Putamen (tissue), 1 donor: Measurements from ENCODE around the gene ADGRL4.
"Not testable (repeated sequence)": the region's sequence is repeated elsewhere in the genome, so short reads cannot be mapped to it uniquely, and the experiment has no call there.

Experiments used
- DNase-seq: peaks from one replicate; pipeline ENCODE4 v3.0.0-alpha.2; 2016; ENCODE audit warnings: low spot score

ADGRL4 gene

DNA sequence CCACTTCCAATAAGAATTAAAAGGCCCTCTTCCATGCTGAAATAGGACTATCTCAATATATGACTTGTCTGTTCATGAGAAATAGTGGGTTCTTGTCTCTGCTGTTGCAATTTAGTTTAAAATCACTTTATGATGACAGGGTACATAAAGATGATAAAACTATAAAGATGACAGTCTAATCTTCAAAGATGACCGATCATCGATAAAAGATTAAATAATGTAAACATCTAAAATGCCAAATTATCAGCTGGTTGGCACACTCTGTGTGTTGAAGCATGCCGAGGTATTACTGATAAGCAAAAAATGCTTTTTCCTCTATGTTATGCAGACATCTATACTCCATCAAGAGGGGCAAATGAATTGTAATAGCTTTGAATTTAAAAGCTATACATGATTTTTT, 89.5 kb downstream of the ADGRL4 start:
- DNase-seq = no peak

DNA sequence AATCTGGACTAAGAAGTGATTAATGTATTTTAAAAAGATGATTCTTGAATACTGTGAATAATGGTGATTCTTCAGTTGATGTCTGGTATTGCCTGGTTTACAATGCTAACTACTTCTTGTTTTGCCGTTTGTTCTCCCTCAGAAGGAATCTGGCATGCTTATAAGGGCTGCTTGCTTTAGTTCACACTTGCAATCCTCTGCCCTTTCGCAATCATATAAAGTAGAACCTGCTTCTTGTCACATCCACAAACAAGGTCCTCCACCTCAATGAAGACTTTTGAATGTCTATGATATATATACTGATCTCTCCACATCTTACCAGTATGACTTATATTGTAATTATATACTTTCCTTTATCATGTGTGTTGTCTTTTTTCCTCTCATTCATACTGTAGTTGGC, 92.6 kb downstream of the ADGRL4 start:
- DNase-seq = no peak

DNA sequence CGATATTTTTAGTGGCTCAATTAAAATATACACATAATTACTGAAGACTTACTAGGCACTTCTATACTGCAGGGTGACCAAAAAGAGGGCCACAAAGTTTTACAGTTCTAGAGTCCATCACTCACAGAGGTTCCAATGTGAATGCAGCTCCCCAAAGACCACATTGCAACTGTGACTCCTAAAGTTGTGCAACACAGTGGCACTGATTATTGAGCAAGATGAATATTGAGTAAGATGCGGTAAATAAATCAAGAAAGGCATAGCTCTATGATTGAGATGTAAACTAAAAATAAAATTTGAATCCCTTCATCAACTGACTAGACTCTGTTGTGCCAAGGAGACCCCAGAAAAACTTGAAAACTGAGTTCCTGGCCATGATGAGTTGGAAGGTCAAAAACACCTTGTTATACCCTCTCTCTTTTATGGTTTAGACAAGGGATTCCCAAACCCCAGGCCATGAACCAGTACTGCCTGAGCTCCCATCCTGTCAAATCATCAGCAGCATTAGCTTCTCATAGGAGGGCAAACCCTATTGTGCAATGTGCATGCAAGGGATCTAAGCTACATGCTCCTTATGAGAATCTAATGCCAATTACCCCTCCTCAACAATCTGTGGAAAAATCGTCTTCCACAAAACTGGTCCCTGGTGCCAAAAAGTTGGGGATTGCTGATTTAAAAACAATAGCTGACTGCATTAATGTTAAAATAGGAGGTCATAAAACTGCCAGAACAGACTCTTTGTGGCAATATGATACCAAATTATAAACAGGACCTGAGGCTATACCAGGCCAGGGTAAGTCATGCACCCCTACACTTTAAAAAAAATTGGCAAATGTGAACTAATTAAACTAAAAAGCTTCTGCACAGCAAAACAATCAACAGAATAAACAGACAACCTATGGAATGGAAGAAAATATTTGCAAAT, 94.3 kb downstream of the ADGRL4 start:
- DNase-seq = no peak

DNA sequence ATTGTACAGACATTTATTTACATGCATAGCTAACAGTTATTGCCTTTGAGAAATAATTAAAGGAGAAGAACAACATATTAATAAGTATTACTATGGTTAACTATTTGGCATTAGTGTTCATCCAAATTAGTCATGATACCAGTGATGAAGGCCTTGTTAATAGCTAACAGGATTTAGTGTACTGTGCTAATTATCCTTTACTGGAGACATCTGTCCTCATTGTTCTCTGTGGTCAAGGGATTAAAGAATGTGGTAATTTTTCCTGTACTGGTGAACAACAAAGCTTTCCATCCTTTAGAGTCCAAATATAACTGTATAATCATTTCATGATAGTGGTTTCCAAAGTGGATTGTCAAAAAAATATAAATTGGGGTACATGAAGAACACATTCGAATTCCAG, 103.9 kb downstream of the ADGRL4 start:
- no peak for DNase-seq

DNA sequence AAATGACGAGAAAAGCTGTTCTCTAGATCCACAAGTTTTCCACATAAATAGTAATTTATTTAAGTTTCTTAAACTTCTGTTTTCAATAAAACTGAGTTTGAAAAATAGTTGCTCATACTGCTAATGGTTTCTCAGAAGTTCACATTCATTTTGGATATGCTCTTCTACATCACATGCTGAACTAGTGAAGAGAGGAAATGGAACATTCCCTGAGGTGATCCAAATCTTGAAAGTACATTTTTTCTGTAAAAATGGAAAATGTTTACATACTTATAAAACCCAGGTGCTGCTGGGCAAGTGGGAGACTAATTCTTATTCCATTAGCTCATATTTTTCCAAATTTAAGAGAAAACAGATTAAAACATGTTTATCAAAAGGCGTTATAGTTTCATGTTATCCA, 111.7 kb downstream of the ADGRL4 start:
- no peak for DNase-seq

DNA sequence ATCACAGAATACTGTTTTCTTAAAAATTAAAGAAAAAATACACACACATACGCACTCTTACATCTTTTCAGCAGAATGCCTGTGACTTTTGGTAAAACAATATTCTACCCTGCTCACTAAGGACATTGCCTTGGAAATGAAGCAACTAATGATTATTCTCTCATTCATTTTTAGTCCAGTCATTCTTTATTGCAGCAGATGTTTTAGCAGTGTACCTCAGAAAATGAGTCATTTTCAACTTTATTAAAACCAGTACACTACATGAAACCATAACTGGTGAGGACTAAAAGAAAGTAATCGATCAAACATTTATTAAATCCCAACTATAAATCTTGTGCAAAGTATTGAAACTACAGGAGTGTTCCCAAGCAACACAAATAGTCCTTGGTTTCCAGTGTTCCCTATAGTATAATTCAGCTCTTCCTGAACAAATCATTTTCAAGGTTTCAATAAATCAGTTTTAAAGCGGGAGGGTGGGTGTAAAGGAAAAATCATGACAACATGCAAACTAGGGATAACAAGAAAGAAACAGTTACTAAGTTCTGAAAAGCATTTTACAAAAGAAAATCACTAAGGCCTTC, 114.2 kb downstream of the ADGRL4 start:
- DNase-seq = no peak

DNA sequence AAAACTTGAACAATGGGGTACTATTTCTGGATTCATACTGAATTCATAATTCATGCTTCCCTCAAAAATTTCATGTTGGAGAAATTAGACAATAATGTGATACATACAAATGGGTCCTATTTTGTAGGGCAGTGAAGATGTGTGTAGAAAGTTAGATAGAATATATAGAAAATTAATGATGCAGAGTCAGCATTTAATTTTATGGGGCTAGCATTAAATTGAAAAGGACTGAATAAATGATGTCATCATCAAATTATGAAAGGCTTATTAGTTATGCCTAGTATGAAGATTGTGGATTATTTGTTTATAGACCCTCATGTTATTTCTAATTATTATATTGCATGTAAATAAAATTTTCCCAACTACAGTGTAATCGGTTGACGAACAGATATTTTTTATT, 119.1 kb downstream of the ADGRL4 start:
- no peak for DNase-seq

DNA sequence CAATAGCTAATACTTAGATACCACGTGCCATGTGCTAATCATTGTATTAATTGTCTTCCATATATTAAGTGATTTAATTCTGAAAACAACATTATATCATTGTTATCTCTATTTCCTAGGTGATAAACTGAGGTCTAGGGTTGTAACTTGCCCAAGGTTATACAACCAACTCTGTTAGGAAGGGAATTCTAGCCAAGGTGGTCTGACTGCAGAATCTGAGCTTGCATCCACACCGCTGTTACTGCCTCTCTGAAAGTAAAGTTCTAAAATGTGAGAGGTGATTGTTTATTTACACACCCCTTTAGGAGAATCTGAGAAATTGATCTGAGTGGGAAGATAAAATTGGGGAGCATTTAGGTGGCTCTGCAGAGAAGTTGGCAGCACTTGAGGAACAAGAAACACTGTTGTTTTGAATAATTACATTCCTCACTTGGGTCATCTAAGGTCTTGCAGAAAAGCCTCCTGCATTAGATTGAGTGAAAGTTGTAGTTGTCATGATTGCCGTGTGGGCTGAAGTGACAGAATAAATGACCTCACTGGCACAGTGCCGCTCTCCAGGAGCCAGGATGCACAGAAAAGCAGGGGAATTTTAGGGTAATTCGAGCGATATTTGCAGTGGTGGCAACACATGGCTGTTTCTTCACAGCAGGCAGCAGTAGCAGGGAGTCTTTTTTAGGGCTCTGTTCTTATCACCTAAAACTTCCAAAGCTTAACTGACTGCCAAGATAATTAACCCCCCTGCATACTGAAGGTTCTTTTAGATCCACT, 121.7 kb downstream of the ADGRL4 start:
- no peak for DNase-seq

DNA sequence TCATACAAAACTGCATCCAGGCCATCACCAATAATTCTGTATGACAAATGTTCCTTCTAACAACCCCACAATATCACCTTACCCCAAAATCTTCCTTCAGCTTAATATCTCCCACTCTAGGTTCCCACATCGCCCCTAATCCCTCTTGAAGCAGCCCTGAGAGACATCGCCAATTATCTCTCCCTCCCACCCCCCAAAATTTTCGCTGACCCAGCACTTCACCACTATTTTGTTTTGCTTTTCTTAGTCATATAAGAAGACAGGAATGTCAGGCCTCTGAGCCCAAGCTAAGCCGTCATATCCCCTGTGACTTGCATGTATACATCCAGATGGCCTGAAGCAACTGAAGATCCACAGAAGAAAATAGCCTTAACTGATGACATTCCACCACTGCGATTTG, 126.3 kb downstream of the ADGRL4 start:
- no peak for DNase-seq

DNA sequence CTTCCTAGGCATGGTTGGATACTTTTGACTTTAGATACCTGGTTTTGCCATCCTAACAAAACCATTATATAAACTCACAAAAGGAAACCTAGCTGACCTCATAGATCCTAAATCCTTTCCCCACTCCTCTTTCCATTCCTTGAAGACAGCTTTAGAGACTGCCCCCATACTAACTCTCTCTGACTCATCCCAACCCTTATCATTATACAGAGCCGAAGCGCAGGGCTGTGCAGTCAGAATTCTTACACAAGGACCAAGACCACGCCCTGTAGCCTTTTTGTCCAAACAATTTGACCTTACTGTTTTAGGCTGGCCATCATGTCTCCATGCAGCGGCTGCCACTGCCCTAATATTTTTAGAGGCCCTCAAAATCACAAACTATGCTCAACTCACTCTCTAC, 130.5 kb downstream of the ADGRL4 start:
- DNase-seq = not testable (repeated sequence)

DNA sequence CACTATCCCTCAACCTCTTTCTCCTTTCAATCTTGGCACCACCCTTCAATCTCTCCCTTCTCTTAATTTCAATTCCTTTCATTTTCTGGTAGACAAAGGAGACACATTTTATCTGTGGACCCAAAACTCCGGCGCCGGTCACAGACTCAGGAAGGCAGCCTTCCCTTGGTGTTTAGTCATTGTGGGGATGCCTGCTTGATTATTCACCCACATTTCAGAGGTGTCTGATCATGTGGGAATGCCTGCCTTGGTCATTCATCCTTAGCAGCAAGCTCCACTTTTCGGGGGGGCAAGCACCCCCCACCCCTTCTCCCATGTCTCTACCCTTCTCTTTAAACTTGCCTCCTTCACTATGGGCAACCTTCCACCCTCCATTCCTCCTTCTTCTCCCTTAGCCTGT, 133.7 kb downstream of the ADGRL4 start:
- DNase-seq = not testable (repeated sequence)

DNA sequence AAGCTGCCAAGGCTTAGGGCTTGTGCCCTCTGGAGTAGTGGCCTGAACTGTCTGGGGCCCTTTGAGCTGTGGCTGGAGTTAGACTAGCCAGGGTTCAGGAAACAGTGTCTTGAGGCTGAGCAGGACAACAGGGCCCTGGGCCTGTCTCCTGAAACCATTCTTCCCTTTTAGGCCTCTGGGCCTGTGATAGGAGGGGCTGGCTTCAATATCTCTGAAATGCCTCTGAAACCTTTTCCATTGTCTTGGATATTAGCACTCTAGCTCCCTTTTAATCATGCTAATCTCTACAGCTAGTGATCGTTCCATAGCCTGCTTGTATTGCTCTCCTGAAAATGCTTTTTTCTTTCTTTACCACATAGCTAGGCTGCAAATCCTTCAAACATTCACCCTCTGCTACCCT, 135.3 kb downstream of the ADGRL4 start:
- no peak for DNase-seq

DNA sequence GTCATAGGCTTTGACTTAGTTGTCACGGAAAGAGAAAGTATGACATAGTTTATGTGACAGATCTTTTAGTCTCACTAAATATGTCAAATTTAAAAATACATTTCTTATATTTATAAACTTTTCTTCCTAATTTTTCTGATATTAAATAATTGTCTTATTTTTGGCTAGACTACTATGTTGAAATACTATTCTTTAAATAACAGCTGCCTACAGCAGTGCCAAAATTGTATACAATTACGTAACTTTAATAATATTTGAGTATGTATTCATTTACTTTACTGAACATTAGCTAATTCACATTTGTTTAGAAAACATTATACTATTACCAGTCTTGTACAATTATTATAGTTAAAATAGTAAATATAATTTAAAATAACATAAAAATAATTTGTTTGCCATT, 137.4 kb downstream of the ADGRL4 start:
- no peak for DNase-seq

DNA sequence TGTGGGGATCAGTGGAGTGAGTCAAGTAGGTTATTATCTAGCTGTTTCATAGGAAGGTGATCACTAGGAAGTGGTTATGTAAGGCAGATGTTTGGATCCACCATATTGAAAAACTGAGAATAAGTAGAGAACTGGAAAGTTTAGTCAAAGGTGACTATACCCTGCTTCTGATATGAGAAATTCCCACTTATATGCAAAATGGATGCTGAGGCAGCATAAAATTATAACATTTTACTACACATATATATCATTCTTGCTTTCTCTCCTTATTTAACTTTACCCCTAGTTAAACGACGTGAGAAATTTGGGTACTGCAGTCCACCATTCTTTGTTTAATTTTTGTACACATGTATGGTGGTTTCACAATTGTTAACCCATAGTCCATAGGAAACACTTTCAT, 142.4 kb downstream of the ADGRL4 start:
- DNase-seq = no peak

DNA sequence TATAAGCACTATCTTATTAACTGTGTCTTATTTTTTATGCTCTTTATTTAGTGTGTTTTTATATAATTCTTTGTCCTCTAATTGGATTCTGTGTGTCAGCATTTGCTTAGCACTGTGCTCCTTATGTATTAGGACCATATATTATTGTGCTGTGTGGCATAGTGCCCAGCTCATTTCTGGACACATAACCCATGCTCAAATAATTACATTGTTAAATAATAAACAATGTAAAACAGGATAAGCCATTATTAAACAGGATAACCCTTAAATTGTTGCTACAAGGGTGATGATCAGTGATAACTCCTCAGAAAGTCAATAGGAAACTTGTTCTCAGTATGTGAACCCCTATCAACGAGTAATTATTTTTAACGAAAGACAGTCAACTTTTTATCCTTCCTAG, 150.4 kb downstream of the ADGRL4 start:
- DNase-seq = no peak

DNA sequence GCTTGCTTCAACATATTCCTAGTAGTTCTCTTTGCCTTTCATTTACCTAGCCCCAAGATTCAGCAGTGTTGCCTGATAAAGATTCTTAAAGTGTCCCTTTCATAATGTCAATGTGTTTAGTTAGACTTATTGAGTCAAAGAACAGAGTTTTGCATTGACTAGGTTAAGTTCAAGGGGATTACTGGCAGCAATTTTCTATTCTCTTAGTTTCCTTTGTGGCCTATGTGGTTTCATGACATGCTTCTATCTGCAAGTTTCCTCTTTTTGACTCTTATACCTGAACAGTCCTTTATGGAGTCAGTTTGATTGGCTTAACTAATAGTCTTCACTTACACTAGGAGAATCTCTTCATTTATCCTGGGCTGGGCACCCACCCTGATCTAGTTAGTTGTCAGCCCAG, 151.3 kb downstream of the ADGRL4 start:
- DNase-seq = no peak

DNA sequence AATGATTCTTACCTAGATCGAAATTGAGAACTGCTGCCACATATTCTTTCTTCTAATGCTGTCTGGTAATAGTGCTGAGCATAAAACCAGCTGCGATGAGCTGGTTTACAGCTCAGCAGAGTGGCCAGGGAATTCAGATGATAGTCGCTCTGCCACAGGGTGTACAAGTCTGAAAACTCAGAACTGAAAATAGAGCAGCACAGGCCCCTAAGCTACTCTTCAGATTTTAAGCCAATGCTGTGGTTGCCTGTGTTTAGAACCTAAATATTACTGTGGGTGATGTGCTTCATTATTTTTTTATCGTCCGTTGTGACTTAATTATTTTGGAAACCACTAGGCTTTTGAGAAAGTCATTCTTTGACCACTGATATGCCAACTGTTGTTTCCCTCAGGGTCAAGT, 152.0 kb downstream of the ADGRL4 start:
- no peak for DNase-seq

DNA sequence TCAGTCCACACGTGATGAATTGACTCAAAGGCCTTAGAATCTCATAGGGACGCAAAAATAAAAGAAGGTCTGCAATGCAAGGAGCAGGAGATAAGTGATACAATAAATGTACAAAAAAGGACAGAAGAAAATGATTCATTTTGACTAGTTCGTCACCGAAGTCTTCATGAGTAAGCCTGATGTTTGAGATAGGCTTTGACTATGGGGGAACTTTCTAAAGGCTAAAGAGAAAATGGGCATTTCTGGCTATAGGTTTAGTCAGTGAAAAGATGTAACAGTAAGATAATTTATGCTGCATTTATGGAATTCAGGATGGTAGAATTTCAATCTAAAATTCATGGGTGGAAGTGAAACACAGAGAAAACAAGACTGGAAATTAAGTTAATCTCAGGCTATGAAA, 163.0 kb downstream of the ADGRL4 start:
- DNase-seq = no peak

DNA sequence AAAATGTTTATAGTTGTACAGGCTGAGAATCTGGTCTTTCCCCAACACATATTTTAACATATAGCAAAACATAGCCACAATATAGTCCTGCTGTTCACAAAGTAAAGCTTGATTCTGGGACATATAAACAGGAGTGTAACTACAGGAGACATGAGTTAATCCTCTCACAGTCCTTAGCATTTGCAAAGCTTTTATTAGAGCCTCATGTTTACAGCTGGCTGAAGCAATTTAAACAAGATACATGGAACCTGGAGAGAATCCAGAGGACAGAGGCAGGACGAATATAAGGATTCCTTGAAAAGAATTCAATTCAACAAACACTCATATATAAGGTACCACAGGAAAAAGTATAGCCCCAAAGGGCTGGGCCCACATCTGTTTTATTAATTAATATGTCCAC, 163.4 kb downstream of the ADGRL4 start:
- no peak for DNase-seq

DNA sequence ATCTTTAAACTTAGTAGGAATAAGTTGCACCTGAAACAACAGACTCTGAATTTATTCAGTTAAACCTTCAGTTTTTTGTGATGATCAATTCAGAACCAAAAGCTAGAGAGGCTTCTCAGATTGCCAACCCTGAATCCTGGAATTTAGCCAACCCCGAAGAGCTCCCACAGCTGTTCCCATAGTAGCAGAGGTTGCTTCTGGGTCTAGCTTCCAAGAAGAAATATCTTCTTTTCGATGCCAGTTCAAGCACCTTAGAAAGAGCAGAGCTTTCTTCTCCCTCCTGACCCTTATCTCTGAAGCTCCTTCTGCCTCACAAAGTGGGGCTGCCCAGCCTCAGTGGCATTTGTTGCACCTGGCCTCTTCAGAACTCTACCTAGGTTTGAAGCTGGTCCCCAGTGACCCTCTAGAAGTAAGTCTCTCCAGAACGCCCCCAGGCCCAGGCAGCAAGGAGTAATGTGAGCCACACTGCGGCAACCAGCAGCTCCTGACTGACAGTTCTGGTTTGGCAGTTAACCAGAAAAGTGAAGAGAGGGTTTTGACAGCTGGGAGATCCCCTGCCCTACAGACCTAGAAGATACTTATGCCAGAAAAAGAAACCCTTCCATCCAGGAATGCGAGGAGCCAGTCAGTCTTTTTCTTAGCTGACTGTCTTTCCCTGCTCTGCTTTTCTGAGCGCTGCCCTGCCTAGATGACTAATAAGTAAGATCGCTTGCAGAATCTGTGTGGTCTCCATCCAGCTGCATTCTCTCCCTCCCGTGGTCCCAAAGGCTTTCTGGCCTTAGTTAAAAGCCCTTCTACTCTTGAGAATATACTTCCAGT, 165.9 kb downstream of the ADGRL4 start:
- no peak for DNase-seq
